ENCODE data around the gene CILP.

- TF ChIP-seq POLR2A (IDR thresholded peaks at IDR 0.05; ENCODE audit: borderline replicate concordance, extremely low read depth, insufficient read depth, insufficient read length) (no peak), POLR2AphosphoS5 (IDR thresholded peaks at IDR 0.05; ENCODE audit: low read depth, low read length) (no peak), EZH2 (IDR thresholded peaks at IDR 0.05) (no peak)
- TF ChIP-seq, protein P1, sequence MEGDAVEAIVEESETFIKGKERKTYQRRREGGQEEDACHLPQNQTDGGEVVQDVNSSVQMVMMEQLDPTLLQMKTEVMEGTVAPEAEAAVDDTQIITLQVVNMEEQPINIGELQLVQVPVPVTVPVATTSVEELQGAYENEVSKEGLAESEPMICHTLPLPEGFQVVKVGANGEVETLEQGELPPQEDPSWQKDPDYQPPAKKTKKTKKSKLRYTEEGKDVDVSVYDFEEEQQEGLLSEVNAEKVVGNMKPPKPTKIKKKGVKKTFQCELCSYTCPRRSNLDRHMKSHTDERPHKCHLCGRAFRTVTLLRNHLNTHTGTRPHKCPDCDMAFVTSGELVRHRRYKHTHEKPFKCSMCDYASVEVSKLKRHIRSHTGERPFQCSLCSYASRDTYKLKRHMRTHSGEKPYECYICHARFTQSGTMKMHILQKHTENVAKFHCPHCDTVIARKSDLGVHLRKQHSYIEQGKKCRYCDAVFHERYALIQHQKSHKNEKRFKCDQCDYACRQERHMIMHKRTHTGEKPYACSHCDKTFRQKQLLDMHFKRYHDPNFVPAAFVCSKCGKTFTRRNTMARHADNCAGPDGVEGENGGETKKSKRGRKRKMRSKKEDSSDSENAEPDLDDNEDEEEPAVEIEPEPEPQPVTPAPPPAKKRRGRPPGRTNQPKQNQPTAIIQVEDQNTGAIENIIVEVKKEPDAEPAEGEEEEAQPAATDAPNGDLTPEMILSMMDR (IDR thresholded peaks at IDR 0.05 in 2 of 3, conservative IDR thresholded peaks at IDR 0.05 in 1 of 3; ENCODE audit: borderline replicate concordance in 1 of 3, insufficient read depth in 1 of 3, low read depth in 2 of 3, low read length in 2 of 3), result peak; percentile 72 to 92 (median 89)
Observed at GRCh38 chr15:65189102-65189740, 22.1 kb downstream of the CILP start.
